ENCODE results near the gene SEMA5A.

DNA sequence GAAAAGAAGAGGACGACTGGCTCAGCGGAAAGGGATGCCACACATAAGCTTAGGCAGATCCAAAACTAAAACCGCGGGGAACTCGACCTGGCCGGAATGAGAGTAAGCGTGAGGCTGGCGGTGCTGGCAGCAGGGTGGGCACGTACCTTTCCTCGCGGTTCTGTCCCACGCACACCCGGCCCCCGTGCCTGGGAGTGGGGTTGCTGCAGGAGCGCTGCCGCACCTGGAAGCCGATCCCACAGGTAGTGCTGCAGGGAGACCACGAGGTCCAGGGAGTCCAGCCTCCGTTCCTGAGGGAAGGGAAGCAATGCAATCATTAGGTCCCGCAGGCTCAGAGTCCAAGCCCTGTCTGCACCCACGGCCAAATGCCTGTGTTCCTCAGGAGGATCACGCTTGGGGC is 427.0 kb downstream of the SEMA5A start:
- TF ChIP-seq, protein P1, sequence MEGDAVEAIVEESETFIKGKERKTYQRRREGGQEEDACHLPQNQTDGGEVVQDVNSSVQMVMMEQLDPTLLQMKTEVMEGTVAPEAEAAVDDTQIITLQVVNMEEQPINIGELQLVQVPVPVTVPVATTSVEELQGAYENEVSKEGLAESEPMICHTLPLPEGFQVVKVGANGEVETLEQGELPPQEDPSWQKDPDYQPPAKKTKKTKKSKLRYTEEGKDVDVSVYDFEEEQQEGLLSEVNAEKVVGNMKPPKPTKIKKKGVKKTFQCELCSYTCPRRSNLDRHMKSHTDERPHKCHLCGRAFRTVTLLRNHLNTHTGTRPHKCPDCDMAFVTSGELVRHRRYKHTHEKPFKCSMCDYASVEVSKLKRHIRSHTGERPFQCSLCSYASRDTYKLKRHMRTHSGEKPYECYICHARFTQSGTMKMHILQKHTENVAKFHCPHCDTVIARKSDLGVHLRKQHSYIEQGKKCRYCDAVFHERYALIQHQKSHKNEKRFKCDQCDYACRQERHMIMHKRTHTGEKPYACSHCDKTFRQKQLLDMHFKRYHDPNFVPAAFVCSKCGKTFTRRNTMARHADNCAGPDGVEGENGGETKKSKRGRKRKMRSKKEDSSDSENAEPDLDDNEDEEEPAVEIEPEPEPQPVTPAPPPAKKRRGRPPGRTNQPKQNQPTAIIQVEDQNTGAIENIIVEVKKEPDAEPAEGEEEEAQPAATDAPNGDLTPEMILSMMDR (IDR thresholded peaks at IDR 0.05), result no peak
- no peak for TF ChIP-seq EZH2 (IDR thresholded peaks at IDR 0.05)
- no peak for TF ChIP-seq EZH2phosphoT487 (IDR thresholded peaks at IDR 0.05)
